ENCODE results near the gene TMEM150A.
"Not testable (repeated sequence)": the region's sequence is repeated elsewhere in the genome, so short reads cannot be mapped to it uniquely, and the experiment has no call there.

TMEM150A gene

DNA sequence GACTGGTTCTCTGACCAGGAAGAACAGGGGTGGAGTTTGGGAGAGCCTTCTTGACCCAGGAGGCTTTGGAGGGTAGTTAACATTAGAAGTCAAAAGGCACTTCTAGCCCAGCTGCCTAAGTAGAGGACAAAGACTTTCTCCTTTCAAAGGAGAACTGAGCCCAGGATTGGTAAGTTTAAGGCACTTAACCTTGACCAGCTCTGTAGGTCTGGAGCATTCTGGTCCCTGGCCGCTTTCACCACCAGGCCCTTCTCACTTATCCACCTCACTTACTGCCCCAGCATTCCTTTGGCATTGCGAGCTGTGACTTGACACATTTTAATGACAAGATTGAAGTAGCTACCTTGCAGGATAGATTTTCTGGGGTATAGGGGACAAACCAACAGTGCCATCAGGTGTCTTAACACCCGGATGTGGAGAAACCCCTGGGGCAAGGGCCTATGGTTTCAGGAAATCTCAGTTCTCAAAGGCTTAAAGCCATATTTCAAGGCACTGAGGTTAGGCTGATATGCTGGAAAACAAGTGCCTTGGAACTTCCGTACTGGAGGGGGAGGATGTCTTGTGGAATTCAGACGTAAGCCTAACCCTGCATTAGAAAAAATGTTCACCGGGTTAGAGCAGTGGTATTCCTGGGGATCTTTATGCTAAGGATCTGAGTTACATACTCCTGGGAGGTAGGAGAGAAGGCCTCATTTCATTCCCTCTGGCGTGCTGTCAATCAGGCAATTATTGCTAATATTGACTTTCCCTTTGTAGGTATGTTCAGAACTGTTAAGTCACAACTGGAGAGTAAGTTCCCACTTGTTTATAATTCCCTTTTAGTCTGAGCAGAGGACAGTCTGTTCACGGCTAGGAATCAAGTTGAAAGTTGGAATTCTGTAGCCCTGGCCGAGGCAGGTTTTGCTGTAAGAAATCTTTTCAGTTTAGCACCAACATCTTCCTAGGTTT is 5.0 kb upstream of the TMEM150A start:
- Histone ChIP-seq H3K27me3 (ENCODE audit: control insufficient read depth, insufficient read depth, low read length) (no peaks in the 10 kb centered on the region), H3K9me3 (ENCODE audit: control insufficient read depth, low read length) (no peaks in the 10 kb centered on the region), H3K4me1 (ENCODE audit: control insufficient read depth, insufficient read depth, low read length) (peaks cover 20% of the 10 kb centered on the region), H3K36me3 (ENCODE audit: control insufficient read depth, insufficient read depth, low read length) (no peaks in the 10 kb centered on the region), H3K4me3 (ENCODE audit: low read length) (no peak overlapping the region), H3K9ac (ENCODE audit: low read length) (no peak overlapping the region)

DNA sequence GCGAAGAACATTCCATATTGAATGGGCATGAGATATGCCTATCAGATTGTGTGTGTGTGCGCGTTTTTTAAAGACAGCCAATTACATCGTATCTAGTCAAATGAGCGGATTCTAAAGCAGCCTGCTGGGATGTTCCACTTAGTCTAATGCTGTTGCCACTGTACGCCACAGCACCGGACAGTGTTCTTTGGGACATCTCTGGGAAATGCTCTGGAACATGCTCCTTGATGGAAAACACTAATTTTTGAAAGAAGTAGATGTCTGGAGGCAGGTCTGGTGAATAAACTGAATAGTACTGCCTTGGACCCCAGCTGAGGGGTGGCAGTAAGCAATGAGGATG is 3.6 kb upstream of the TMEM150A start:
- H3K36me3 ChIP-seq (ENCODE audit: control insufficient read depth, insufficient read depth, low read length), result no peaks in the 10 kb centered on the region
- H3K9ac ChIP-seq (ENCODE audit: low read length), result no peak overlapping the region
- H3K4me1 ChIP-seq (ENCODE audit: control insufficient read depth, insufficient read depth, low read length), result peaks cover 28% of the 10 kb centered on the region
- H3K9me3 ChIP-seq (ENCODE audit: control insufficient read depth, low read length), result no peaks in the 10 kb centered on the region
- H3K27me3 ChIP-seq (ENCODE audit: control insufficient read depth, insufficient read depth, low read length), result no peaks in the 10 kb centered on the region
- H3K4me3 ChIP-seq (ENCODE audit: low read length), result no peak overlapping the region

DNA sequence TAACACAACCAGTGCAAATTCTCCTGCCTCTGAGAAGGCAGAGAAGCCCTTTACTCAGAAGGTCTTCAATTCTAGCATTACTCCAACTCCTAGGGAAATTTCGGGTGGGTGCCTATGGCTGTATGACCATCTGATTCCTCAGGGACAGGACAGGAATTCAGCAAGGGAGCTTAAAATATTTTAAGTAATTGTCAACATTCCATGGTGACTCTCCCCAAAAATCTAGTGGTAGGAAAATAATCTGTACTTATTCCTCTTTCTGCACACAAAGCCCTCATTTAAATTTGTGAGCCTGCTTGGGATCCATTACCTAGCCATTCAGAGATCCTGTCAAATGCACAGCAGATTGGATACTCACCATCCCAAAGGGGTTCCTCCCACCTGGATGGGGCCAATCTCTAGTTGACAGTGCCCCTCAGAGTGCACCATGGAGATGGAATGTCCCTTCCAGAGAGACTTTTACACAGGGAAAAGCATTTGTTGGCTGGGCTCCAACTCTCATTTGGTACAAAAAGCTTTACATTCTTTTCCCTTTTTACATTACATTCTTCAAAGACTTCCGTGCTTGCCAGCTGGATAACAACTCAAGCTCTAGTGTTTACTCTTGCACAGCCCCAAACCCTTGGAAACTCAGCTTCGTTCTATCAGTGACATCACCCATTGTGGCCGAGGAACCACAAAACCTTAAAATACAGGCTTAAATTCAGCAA is 3.1 kb upstream of the TMEM150A start:
- peaks cover 28% of the 10 kb centered on the region for H3K4me1 ChIP-seq (ENCODE audit: control insufficient read depth, insufficient read depth, low read length)
- H3K27me3 ChIP-seq (ENCODE audit: control insufficient read depth, insufficient read depth, low read length), result no peaks in the 10 kb centered on the region
- H3K36me3 ChIP-seq (ENCODE audit: control insufficient read depth, insufficient read depth, low read length), result no peaks in the 10 kb centered on the region
- no peak overlapping the region for H3K4me3 ChIP-seq (ENCODE audit: low read length)
- H3K9me3 ChIP-seq (ENCODE audit: control insufficient read depth, low read length), result no peaks in the 10 kb centered on the region
- H3K9ac ChIP-seq (ENCODE audit: low read length), result no peak overlapping the region

DNA sequence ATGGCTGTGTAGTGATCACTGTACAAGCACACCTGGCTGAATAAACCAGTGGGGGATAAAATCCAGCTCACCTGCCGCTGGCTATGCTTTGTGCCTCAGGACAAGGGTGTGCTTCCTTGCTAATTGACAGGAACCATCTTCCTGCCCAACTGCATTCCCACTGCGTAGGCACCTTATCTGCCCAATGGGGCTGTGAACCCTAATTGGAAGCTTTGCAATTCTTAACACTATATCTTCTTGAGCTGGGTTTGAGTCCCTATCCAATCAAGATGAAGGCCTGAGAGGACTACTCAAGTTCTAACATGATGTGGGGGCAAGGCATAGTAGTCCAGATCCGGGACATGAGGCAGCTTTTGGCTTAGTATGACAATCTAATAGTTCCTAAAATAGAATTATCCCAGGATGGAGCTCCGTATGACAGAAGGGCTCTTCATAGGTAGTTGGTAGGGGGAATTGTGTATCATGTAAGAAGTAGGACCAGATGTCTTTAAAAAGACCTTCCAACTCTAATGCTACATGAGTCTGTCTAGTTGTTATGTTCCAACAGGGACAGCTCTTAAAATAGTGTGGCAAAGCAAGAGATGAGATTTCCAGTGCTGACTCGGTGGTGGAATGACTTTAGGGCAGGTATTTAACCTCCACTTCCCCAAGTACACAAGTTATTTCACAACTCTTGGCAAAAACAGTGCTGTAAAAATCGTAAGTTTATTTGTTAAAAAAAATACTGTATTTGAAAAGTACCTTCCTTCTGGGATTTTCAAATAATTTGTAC is 2.3 kb upstream of the TMEM150A start:
- Histone ChIP-seq H3K4me3 (ENCODE audit: low read length) (no peak overlapping the region), H3K4me1 (ENCODE audit: control insufficient read depth, insufficient read depth, low read length) (peaks cover 22% of the 10 kb centered on the region), H3K9me3 (ENCODE audit: control insufficient read depth, low read length) (no peaks in the 10 kb centered on the region), H3K27me3 (ENCODE audit: control insufficient read depth, insufficient read depth, low read length) (no peaks in the 10 kb centered on the region), H3K36me3 (ENCODE audit: control insufficient read depth, insufficient read depth, low read length) (no peaks in the 10 kb centered on the region), H3K9ac (ENCODE audit: low read length) (no peak overlapping the region)

DNA sequence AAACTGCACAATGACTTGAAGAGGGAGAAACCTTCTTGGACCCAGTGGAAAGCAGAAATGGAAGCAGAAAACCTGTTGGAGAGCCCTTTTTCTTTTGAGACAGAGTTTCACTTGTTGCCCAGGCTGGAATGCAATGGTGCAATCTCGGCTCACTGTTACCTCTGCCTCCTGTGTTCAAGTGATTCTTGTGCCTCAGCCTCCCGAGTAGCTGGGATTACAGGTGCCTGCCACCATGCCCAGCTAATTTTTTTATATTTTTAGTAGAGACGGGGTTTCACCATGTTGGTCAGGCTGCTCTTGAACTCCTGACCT is 1.6 kb upstream of the TMEM150A start:
- not testable (repeated sequence) for H3K27me3 ChIP-seq (ENCODE audit: control insufficient read depth, insufficient read depth, low read length); H3K36me3 ChIP-seq (ENCODE audit: control insufficient read depth, insufficient read depth, low read length); H3K4me3 ChIP-seq (ENCODE audit: low read length); H3K9ac ChIP-seq (ENCODE audit: low read length); H3K9me3 ChIP-seq (ENCODE audit: control insufficient read depth, low read length)
- H3K4me1 ChIP-seq (ENCODE audit: control insufficient read depth, insufficient read depth, low read length), result peaks cover 22% of the 10 kb centered on the region

DNA sequence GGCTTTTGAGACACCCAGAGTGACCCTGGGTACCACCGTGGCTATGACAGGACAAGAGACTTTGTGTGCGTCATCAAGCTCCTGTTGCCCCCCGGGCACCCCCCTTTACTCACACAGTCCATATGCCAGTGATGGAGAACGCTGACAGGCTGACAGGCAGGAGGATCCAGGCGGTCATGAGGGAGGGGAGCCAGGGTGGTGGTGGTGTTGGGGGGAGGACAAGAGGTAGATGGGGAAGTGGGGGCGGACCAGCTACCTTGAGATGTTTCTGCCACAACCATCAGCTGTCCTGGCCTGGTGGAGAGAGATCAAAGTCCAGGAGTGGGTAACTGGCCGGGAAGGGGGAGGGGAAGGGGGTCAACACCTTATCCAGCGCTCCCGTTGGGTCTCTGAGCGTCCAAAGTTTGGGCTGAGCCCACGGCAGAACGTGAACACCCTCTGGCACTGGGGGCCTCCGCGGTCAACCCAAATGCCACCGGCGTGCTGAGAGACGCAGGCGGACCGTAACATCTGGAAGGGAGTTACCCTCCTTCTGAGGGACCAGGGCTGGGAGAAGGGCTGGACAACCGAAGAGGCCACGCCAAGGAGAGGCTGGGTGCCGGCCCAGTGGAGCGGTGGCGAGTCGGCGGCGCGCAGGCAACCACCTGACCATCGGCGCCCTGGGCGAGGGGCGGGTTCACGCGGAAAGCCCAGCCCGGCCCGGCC is 575 bp downstream of the TMEM150A start:
- peak overlapping the region; percentile 61 for H3K9ac ChIP-seq (ENCODE audit: low read length)
- H3K4me1 ChIP-seq (ENCODE audit: control insufficient read depth, insufficient read depth, low read length), result peaks cover 22% of the 10 kb centered on the region
- H3K27me3 ChIP-seq (ENCODE audit: control insufficient read depth, insufficient read depth, low read length), result no peaks in the 10 kb centered on the region
- peaks cover 6% of the 10 kb centered on the region for H3K36me3 ChIP-seq (ENCODE audit: control insufficient read depth, insufficient read depth, low read length)
- no peaks in the 10 kb centered on the region for H3K9me3 ChIP-seq (ENCODE audit: control insufficient read depth, low read length)
- peak overlapping the region; percentile 16 for H3K4me3 ChIP-seq (ENCODE audit: low read length)

DNA sequence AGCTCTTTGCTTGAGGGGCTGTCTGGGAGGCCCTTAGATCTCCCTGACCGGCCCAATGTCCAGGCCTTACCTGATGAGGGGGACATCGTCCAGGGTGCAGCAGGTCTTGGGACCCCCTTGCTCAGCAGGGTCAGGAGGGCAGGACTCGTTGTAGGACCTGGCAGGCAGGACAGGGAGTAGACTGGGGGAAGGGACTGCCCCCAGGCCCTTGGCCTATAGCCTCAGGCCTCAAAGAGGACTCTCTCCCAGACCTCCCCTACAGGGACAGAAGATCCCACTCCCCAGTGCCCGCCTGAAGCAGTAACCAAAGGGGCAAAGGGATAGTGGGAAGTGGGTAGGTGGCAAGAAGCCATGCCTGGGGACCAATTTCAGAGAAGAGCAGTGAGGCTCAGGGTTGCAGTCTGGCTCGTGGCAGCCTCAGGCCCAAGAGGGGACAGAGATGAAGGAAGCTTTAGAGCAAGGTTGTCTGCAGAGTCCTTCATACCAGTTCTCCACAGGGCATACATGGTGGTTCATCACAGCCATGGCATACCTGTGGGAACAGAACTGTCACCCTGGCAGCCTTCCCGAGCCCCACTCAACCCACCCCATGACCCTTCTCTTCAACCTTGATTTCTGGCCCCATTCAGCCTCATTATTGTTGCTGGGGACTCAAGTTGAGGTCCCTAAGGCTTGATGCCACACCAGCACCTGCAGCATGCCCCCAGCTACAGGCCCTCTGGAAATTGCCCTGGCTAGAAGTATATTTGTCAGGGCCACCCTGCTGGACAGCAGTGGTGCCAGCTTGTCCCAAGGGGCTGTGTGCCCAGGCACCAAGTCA is 1.3 kb downstream of the TMEM150A start:
- peak overlapping the region; percentile 61 for H3K9ac ChIP-seq (ENCODE audit: low read length)
- H3K9me3 ChIP-seq (ENCODE audit: control insufficient read depth, low read length), result no peaks in the 10 kb centered on the region
- H3K4me3 ChIP-seq (ENCODE audit: low read length), result no peak overlapping the region
- no peaks in the 10 kb centered on the region for H3K27me3 ChIP-seq (ENCODE audit: control insufficient read depth, insufficient read depth, low read length)
- peaks cover 6% of the 10 kb centered on the region for H3K36me3 ChIP-seq (ENCODE audit: control insufficient read depth, insufficient read depth, low read length)
- peaks cover 28% of the 10 kb centered on the region for H3K4me1 ChIP-seq (ENCODE audit: control insufficient read depth, insufficient read depth, low read length)

DNA sequence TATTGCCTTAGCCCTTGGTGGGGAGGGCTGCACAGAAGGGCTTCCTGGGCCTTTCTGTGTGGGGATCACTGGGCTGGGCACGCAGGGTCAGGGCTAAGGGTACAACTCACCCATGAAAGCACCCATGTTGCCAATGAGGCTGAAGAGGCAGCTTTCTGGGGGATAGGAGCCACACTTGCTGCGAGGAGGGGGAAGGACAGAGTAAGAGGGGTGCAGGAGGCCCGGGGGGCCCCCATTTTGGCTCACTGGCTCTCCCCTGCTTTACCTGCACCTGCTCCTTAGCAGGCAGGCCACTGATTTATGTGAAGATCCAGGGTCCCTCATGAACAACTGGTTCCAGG is 2.3 kb downstream of the TMEM150A start:
- Histone ChIP-seq H3K4me3 (ENCODE audit: low read length) (no peak overlapping the region), H3K36me3 (ENCODE audit: control insufficient read depth, insufficient read depth, low read length) (peaks cover 6% of the 10 kb centered on the region), H3K4me1 (ENCODE audit: control insufficient read depth, insufficient read depth, low read length) (peaks cover 23% of the 10 kb centered on the region), H3K9ac (ENCODE audit: low read length) (no peak overlapping the region), H3K27me3 (ENCODE audit: control insufficient read depth, insufficient read depth, low read length) (no peaks in the 10 kb centered on the region), H3K9me3 (ENCODE audit: control insufficient read depth, low read length) (no peaks in the 10 kb centered on the region)

DNA sequence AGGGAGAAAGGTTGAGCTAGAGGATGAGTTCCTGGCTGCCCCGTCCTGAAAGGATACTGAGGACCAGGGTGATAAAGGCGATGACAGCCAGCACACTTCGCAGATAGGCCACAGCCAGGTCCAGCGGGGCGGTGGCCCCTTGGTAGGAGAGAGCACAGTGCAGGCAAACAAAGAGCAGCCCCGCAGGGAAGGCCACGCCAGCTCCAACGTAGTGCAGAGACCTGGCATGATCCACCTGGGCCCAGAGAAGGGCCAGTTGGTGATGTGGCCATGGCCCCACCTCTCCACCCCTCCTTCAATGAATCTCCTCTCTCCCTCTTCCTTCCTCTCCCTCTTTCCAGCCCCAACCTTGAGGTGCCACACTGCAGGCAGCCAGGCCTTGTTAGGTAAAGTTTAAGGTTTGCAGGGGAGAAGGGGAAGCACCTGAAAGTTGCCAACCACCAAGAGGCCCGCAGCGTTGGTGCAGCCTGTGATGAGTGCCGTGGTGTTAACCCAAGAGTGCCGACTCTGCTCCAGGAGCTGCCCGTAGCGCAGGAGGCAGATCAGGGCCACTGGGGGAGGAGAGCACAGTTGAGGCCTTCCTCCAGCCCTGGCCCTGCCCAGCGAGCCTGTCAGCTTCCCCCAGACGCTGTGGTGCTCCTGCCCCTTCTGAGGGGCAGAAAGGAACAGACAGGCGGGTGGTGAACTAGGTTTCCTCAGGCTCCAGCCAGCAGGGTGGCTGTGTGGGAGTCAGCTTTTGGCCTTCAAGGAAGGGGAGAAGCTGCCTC is 2.8 kb downstream of the TMEM150A start:
- Histone ChIP-seq H3K4me1 (ENCODE audit: control insufficient read depth, insufficient read depth, low read length) (peaks cover 23% of the 10 kb centered on the region), H3K36me3 (ENCODE audit: control insufficient read depth, insufficient read depth, low read length) (peaks cover 6% of the 10 kb centered on the region)

DNA sequence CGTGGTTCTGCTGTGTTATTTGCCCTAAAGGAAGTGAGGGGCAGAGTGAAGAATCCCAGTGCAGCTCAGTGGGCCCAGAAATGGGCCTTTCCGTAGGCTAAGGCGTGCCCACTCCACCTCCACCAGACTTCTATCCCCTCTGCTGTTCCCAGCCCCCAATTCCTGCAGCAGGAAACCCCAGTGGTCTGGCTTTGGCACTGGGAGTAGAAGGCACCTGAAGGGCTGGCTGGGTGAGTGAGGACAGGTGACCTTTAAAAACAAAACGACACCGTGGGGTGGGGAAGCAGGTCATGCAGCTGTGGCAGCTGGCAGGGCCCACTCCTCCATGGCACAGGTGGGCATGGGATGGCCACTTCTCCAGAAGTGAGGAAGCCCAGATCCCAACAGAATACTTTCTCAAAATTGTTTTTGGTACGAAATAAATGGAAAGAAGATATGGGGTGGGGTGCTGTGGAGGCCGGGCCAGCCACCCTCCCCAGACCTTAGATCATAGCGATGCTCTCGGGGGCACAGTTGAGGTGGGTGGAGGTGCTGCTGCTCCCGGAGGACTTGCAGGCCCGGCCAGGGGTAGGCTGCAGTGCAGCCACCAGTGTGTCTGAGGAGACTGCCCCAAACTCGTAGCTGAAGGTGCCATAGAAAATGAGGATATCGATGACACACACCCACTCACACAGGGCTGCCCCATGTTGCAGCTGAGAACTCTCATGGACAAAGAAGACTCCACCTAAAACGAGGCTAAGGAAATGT is 3.7 kb downstream of the TMEM150A start:
- no peak overlapping the region for H3K4me3 ChIP-seq (ENCODE audit: low read length)
- H3K9me3 ChIP-seq (ENCODE audit: control insufficient read depth, low read length), result no peaks in the 10 kb centered on the region
- H3K9ac ChIP-seq (ENCODE audit: low read length), result no peak overlapping the region
- H3K27me3 ChIP-seq (ENCODE audit: control insufficient read depth, insufficient read depth, low read length), result no peaks in the 10 kb centered on the region
- H3K36me3 ChIP-seq (ENCODE audit: control insufficient read depth, insufficient read depth, low read length), result peaks cover 6% of the 10 kb centered on the region
- H3K4me1 ChIP-seq (ENCODE audit: control insufficient read depth, insufficient read depth, low read length), result peaks cover 28% of the 10 kb centered on the region

More for the DNA sequence above, 2.8 kb downstream of the TMEM150A start:
- Histone ChIP-seq H3K4me3 (ENCODE audit: low read length) (no peak overlapping the region), H3K27me3 (ENCODE audit: control insufficient read depth, insufficient read depth, low read length) (no peaks in the 10 kb centered on the region), H3K9me3 (ENCODE audit: control insufficient read depth, low read length) (no peaks in the 10 kb centered on the region), H3K9ac (ENCODE audit: low read length) (no peak overlapping the region)
